GM12891 (cell line): Measurements from ENCODE around the gene SRGAP3.

Experiments used
- POLR2A ChIP-seq: IDR thresholded peaks from 2 replicates; pipeline ENCODE4 v1.6.1; 2011; ENCODE audit warnings: low read depth, low read length, control low read depth
- TAF1 ChIP-seq: IDR thresholded peaks from 2 replicates; pipeline ENCODE4 v1.6.1; 2011; ENCODE audit warnings: low read depth, low read length, control low read depth

DNA sequence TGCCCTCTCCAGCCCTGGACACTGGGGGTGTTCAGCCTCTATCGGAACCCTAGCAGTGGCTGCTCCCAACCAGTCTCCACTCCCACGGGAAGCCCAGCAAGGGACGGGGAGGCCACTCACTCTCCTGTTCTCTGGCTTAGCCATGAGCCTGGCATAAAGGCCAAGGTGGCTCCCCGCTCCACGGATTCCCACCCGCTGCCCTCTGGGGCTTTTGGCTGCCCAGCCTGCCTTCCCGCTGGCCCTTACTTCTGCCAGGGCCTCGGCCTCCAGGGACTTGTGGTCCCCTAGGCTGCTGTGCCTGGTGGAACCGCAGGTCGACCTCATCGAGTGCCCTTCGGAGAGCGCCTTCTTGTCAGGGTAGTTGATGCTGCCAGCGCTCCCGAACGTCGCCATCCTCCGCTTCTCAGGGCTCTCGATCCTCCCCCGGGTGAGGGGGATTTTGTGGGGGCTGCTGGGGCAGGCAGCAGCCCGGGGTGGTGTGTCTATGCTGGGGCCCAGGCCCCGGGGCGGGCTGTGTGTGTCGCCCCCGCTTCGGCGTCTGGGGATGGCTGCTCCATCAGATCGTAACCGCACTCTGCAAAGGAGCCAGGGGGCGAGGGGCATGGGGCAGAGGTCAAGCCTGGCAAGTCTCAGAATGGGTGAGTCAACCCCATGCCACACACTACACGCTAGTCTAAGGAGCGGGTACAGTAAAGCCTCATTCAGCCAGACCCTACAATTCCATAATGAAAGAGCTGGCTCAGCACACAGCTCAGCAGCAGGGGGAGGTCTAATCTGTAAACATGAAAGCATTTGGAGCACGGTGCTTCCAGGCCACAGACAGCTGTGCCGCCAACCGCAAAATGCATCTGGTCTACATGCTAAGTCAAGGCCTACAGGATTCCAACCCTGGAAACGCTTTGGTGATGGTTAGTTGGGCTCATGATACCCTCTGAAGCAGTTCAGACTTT is 258.9 kb downstream of the SRGAP3 start:
- TF ChIP-seq TAF1 (no peak), POLR2A (no peak)
